HL-60/S4 (cell line): ENCODE data around the gene RPUSD2.

Experiments used
- in situ Hi-C: fragments of 300-500 bp; cut with MboI; formaldehyde crosslinking; loops from 2 replicates; pipeline ENCODE4 v1.14.3; 2022; ENCODE audit warnings: low sequenced_read_pairs

RPUSD2 gene

GRCh38 chr15:40613080-40613479 lies 44.0 kb downstream of the RPUSD2 start:
- in situ Hi-C loops: no loop called here

DNA sequence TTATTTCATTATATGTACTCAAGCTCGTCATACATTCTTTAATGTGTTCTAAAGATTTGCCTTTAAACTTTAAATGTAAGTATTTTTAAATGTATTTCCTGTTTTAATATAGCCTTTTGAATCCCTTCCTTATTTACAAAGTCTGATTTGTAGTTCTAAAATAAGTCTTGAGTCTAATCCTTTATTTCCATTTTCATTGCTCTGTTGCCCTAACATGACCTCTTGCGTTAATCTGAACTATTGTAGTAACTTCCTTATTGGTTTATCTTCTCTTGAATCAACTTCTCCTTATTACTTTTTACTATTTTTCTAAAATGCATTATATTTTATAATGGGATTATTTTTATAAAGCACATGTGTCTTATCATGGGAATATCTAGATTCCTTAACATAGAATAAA lies 48.9 kb downstream of the RPUSD2 start:
- in situ Hi-C loops: no loop called here

DNA sequence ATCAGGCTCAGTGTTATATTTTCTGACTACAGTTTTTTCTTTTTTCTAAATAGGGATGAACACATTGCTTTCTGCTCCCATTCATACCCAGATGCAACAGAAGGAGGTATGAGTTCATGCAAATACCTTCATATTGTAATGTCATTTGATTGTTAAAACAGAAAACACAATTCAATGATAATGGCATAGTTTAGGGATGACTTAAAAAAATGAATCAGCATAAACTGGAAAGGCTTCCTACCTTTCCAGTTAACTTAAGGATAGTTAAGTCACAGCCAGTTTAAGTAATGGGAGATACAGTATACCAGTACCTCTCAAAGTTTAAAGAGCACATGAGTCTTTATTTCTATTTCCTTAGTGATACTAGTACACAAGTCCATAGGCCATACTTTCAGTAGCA lies 49.8 kb downstream of the RPUSD2 start:
- in situ Hi-C loops: no loop called here

DNA sequence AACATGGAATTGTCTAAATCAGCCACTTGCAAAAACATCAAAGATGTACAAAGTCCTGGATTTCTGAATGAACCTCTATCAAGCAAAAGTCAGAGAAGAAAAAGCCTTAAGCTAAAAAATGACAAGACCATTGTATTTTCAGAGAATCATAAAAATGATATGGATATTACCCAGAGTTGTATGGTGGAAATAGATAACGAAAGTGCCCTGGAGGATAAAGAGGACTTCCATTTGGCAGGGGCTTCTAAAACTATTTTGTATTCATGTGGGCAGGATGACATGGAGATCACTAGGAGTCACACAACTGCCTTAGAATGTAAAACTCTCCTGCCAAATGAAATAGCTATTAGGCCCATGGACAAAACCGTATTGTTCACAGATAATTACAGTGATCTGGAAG lies 54.3 kb downstream of the RPUSD2 start:
- in situ Hi-C loops: no loop called here
